Hepatocyte (in vitro differentiated cells): ENCODE measurements around the gene CARD19.

Experiments
- CTCF ChIP-seq: fragments of 200-600 bp; sonication (generic); IDR thresholded peaks from 2 replicates; pipeline ENCODE4 v1.5.1; 2016; ENCODE audit warnings: antibody characterized with exemption, mild to moderate bottlenecking; ENCODE audit not compliant: poor library complexity
- EZH2 ChIP-seq: fragments of 200-600 bp; sonication (generic); IDR thresholded peaks from 2 replicates; pipeline ENCODE4 v1.6.1; 2016; ENCODE audit warnings: antibody characterized with exemption, mild to moderate bottlenecking, borderline replicate concordance
- EZH2phosphoT487 ChIP-seq: fragments of 200-600 bp; sonication (generic); IDR thresholded peaks from one replicate; pipeline ENCODE4 v1.6.1; 2018; ENCODE audit warnings: antibody characterized with exemption, mild to moderate bottlenecking, low read depth, moderate library complexity; ENCODE audit not compliant: unreplicated experiment, severe bottlenecking

GRCh38 chr9:93091453-93092081, 4.5 kb upstream of the CARD19 start:
- TF ChIP-seq CTCF (no peak), EZH2phosphoT487 (no peak), EZH2 (no peak)
